Endodermal cell (in vitro differentiated cells): ENCODE data around the gene C17orf67. TPM values are rescaled to one million over a fixed set of nuclear protein-coding genes. Genes with fewer than 3 reads are reported as not detected.

Experiments used
- DNase-seq: peaks from one replicate; pipeline ENCODE4 v3.0.0-alpha.2; 2017
- H3K27ac ChIP-seq: 2 replicates; pipeline ENCODE4 v1.5.1; 2013; ENCODE audit warnings: mild to moderate bottlenecking, low read depth, low read length, moderate library complexity
- H3K27me3 ChIP-seq: 2 replicates; pipeline ENCODE4 v1.6.1; 2013; ENCODE audit warnings: mild to moderate bottlenecking, low read length, moderate library complexity; ENCODE audit not compliant: insufficient read depth, control insufficient read depth, poor library complexity, severe bottlenecking
- H3K36me3 ChIP-seq: 2 replicates; pipeline ENCODE4 v1.7.0; 2013; ENCODE audit warnings: mild to moderate bottlenecking, low read length, moderate library complexity; ENCODE audit not compliant: control insufficient read depth, insufficient read depth
- H3K4me1 ChIP-seq: one replicate; pipeline ENCODE4 v1.7.0; 2013; ENCODE audit warnings: low read length; ENCODE audit not compliant: control insufficient read depth, insufficient read depth
- H3K4me3 ChIP-seq: 2 replicates; pipeline ENCODE4 v1.5.1; 2013; ENCODE audit warnings: mild to moderate bottlenecking, low read length, moderate library complexity
- H3K9ac ChIP-seq: 2 replicates; pipeline ENCODE4 v1.6.1; 2013; ENCODE audit warnings: mild to moderate bottlenecking, low read length, moderate library complexity; ENCODE audit not compliant: poor library complexity, severe bottlenecking; ENCODE audit errors: extremely low read depth
- H3K9me3 ChIP-seq: 2 replicates; pipeline ENCODE4 v1.6.1; 2013; ENCODE audit warnings: mild to moderate bottlenecking, low read length, moderate library complexity; ENCODE audit not compliant: control insufficient read depth
- H3K27ac Mint-ChIP-seq: 2 replicates; pipeline ENCODE4 v1.8.0; 2020; ENCODE audit warnings: mixed read lengths
- H3K27me3 Mint-ChIP-seq: 2 replicates; pipeline ENCODE4 v1.8.0; 2021; ENCODE audit warnings: mild to moderate bottlenecking, mixed read lengths; ENCODE audit not compliant: insufficient read depth
- H3K36me3 Mint-ChIP-seq: 2 replicates; pipeline ENCODE4 v1.8.0; 2020; ENCODE audit warnings: low read depth, mixed read lengths
- H3K4me1 Mint-ChIP-seq: 2 replicates; pipeline ENCODE4 v1.8.0; 2020; ENCODE audit warnings: mixed read lengths
- H3K4me3 Mint-ChIP-seq: 2 replicates; pipeline ENCODE4 v1.8.0; 2020; ENCODE audit warnings: mild to moderate bottlenecking, moderate library complexity, mixed read lengths
- H3K9me3 Mint-ChIP-seq: 2 replicates; pipeline ENCODE4 v1.8.0; 2020; ENCODE audit warnings: mild to moderate bottlenecking, mixed read lengths
- CTCF ChIP-seq: fragments of 200-600 bp; sonication (generic); conservative IDR thresholded peaks from 2 replicates; pipeline ENCODE4 v1.5.0; 2021; ENCODE audit warnings: antibody characterized with exemption, mild to moderate bottlenecking
- WGBS, 2 experiments: methylation state at CpG; one replicate each; pipeline versions ENCODE4 v1.1.5 to v1.1.7; 2013; ENCODE audit warnings: missing lambda C conversion rate in 2 of 2, mixed read lengths in 1 of 2; ENCODE audit not compliant: insufficient coverage in 1 of 2, insufficient read length in 1 of 2; 5-methylcytosine and 5-hydroxymethylcytosine counted together
- total RNA-seq, 2 donors: library from RNA; stranded (reverse); fragmentation: NEBNext Ultra II Directional in 1 of 2; extraction: Animal tissue kit (Norgen Biotek cat#: 25700) in 1 of 2; gene quantifications; 2 replicates in 1 of 2; 3 replicates in 1 of 2; pipeline ENCODE4 v1.2.1, GENCODE V29; 2021

C17orf67 gene
- total RNA-seq, 2 donors from 2014 or later, result 1.2 to 1.5 TPM

- H3K4me1 ChIP-seq, result peaks cover 7% of the 10 kb centered on the region
- DNase-seq, result no peak
- no peaks in the 10 kb centered on the region for H3K36me3 Mint-ChIP-seq
- no peak overlapping the region for H3K9ac ChIP-seq
- H3K4me3 ChIP-seq, result no peak overlapping the region
- no peak overlapping the region for H3K27ac Mint-ChIP-seq
- no peaks in the 10 kb centered on the region for H3K9me3 ChIP-seq
- H3K27ac ChIP-seq, result no peak overlapping the region
- whole genome bisulfite sequencing, 2 experiments, result 90 to 100% methylated on average over 1 to 2 of the region's 3 CpGs
- no peaks in the 10 kb centered on the region for H3K27me3 ChIP-seq
- H3K36me3 ChIP-seq, result no peaks in the 10 kb centered on the region
- no peaks in the 10 kb centered on the region for H3K4me1 Mint-ChIP-seq
- H3K9me3 Mint-ChIP-seq, result no peaks in the 10 kb centered on the region
- TF ChIP-seq CTCF, result no peak
- no peak overlapping the region for H3K4me3 Mint-ChIP-seq
- no peaks in the 10 kb centered on the region for H3K27me3 Mint-ChIP-seq
These were observed 26.0 kb downstream of the C17orf67 start for GRCh38 chr17:56807723-56808122.

- H3K9me3 ChIP-seq, result no peaks in the 10 kb centered on the region
- WGBS, 2 experiments, result 85 to 91% methylated on average over 4 of the region's 4 CpGs
- H3K4me3 ChIP-seq, result no peak overlapping the region
- no peaks in the 10 kb centered on the region for H3K27me3 Mint-ChIP-seq
- H3K4me1 ChIP-seq, result peaks cover 7% of the 10 kb centered on the region
- no peaks in the 10 kb centered on the region for H3K36me3 ChIP-seq
- H3K27me3 ChIP-seq, result no peaks in the 10 kb centered on the region
- H3K27ac Mint-ChIP-seq, result no peak overlapping the region
- H3K36me3 Mint-ChIP-seq, result no peaks in the 10 kb centered on the region
- no peak overlapping the region for H3K9ac ChIP-seq
- H3K9me3 Mint-ChIP-seq, result no peaks in the 10 kb centered on the region
- H3K27ac ChIP-seq, result no peak overlapping the region
- H3K4me3 Mint-ChIP-seq, result no peak overlapping the region
- H3K4me1 Mint-ChIP-seq, result no peaks in the 10 kb centered on the region
- TF ChIP-seq CTCF, result no peak
- DNase-seq, result no peak
These were observed 26.8 kb downstream of the C17orf67 start for GRCh38 chr17:56806949-56807348.

GRCh38 chr17:56804454-56804853 is 29.3 kb downstream of the C17orf67 start:
- Mint-ChIP-seq H3K27ac (no peak overlapping the region), H3K27me3 (no peaks in the 10 kb centered on the region), H3K4me1 (no peaks in the 10 kb centered on the region), H3K4me3 (no peak overlapping the region), H3K9me3 (no peaks in the 10 kb centered on the region), H3K36me3 (no peaks in the 10 kb centered on the region)
- H3K9me3 ChIP-seq, result no peaks in the 10 kb centered on the region
- H3K4me3 ChIP-seq, result no peak overlapping the region
- H3K9ac ChIP-seq, result no peak overlapping the region
- H3K4me1 ChIP-seq, result no peaks in the 10 kb centered on the region
- H3K27me3 ChIP-seq, result no peaks in the 10 kb centered on the region
- 99% methylated on average over 3 of the region's 3 CpGs; no CpG with 5 or more reads in 1 of the 2 experiments for WGBS, 2 experiments
- DNase-seq, result no peak
- no peaks in the 10 kb centered on the region for H3K36me3 ChIP-seq
- H3K27ac ChIP-seq, result no peak overlapping the region
- TF ChIP-seq CTCF, result no peak
